Measurements from ENCODE around the gene SPANXN5.
"Not testable (repeated sequence)": the region's sequence is repeated elsewhere in the genome, so short reads cannot be mapped to it uniquely, and the experiment has no call there.

The SPANXN5 gene, protein sequence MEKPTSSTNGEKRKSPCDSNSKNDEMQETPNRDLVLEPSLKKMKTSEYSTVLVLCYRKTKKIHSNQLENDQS

GRCh38 chrX:52797327-52797726 is at the start of gene SPANXN5:
Gene SPANXN5 (minus strand): TSS chrX:52797427. CDS start chrX:52797348, 79 bp downstream.
- not testable (repeated sequence) for DNase-seq (ENCODE audit: low spot score)

DNA sequence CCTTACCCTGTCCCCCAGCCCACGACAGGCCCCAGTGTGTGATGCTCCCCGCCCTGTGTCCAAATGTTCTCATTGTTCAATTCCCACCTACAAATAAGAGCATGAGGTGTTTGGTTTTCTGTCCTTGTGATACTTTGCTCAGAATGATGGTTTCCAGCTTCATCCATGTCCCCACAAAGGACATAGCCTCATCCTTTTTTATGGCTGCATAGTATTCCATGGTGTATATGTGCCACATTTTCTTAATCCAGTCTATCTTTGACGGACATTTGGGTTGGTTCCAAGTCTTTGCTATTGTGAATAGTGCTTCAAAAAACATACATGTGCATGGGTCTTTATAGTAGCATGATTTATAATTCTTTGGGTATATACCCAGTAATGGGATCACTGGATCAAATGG is 46.4 kb upstream of the SPANXN5 start:
- DNase-seq (ENCODE audit: low spot score): not testable (repeated sequence)

DNA sequence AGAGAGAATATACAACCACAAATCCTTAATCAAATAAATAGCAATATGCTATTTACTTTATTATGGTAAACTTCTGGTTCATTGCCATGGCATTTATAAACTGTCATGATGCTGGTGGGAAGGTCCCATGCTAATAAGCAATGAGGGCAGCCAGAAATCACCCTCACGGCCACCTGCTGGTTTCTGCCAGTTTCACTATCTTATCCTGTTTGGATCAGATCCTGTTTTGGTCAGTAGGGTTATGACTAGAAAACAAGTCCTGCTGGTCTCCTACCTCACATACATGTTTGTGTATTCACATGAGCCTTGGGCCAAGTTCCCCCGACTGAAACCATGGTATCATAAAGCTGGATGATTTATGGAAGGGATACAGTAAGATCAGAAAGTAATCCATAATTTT is 41.9 kb upstream of the SPANXN5 start:
- DNase-seq (ENCODE audit: low spot score): no peak

DNA sequence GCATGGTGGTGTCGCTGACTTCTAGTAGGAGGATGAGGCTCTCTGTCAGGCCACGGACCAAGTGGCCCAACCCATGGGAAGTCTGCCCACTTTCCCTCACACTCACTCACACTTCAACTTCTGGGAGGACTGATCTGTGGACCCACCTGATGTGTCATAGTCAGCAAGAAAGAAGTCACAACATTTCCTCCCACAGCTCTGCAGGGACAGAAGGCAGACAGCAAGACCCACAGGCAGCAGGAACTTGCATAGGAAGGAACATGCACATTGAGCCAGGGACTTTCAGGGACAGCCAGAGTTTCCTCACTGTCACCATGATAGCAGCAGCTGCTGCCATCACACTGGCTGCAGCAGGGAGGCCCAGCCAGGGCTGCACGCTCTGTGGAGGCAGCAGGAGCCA is 33.3 kb upstream of the SPANXN5 start:
- DNase-seq (ENCODE audit: low spot score): no peak

- no peak for DNase-seq (ENCODE audit: low spot score)
Measured at GRCh38 chrX:52824608-52825007, 27.4 kb upstream of the SPANXN5 start.

DNA sequence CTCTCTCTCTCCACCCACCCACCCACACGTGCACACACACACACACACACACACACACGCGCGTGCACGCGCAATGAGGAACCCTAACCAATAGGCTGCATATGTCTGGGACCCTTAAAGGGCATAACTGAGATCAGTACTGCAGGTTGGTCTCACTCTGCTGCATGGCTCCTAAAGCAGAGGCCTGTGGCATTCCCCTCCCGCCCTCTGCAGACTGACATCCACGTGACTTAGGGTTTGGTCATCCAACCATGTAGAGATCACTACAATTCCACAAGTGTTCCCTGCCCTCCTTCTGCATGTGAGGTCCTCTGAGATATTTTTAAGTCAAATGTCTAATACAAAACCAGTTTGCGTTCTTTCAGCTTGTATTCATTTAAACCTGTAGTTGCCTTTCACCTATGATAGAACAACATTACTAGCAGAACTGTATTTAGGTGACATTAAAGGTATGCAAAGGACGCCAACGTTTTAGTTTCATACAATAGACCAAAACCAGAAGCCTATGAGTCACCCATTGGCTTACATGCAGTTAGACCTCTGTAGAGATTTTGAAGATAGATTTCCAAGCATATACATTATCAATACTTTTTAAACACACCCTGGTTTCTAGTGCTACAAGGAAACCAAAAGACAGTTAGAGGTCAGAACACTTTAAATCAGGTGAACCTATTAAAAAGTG is 24.0 kb upstream of the SPANXN5 start:
- DNase-seq (ENCODE audit: low spot score): no peak

GRCh38 chrX:52819788-52820187 is 22.6 kb upstream of the SPANXN5 start:
- no peak for DNase-seq (ENCODE audit: low spot score)

DNA sequence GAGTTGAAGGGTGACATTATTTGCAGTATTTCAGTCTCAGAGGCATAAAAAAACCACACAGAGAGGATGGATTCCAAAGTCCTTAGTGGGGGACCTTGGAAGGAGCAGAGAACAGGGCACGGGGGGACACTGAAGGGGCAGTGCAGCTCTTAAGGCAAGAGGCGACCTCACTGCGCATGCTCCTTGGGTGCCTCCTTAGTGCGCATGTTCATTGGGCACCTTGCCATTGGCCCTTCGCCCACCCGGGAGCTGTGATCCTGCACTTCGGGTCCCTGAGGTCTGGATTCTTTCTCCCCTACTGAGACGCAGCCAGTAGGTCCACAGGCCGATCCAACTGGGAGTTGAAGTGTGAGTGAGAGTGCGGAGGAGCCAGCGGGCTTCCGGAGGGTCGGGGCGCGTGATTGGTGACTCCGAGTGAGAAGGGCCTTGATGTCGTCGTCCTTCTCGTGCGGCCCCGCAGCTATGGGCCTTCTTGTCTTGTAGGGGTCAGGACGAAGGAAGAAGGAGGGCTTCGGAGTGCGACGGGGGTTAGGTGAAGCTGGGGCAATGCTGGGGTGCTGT is 13.9 kb upstream of the SPANXN5 start, which contains the start of gene XAGE5:
Gene XAGE5, plus strand, starts transcription at position 223 of the 561 bp plus-strand sequence. CDS start 1,280 bp downstream, outside the sequence.
- no peak for DNase-seq (ENCODE audit: low spot score)

- not testable (repeated sequence) for DNase-seq (ENCODE audit: low spot score)
Measured at GRCh38 chrX:52804876-52805275, 7.6 kb upstream of the SPANXN5 start.

DNA sequence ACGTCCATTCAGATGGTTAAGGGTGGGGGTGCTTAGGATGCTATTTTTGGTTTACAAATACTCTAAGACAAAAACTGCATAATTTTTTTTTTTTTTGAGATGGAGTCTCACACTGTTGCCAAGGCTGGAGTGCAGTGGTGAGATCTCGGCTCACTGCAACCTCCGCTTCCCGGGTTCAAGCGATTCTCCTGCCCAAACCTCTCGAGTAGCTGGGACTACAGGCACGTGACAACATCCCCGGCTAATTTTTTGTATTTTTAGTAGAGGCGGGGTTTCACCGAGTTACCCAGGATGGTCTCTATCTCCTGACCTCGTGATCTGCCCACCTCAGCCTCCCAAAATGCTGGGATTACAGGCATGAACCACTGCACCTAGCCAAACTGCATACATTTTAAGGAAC is 23.7 kb downstream of the SPANXN5 start:
- not testable (repeated sequence) for DNase-seq (ENCODE audit: low spot score)

- not testable (repeated sequence) for DNase-seq (ENCODE audit: low spot score)
Measured at GRCh38 chrX:52765983-52766382, 31.2 kb downstream of the SPANXN5 start.

- not testable (repeated sequence) for DNase-seq (ENCODE audit: low spot score)
Measured at GRCh38 chrX:52750952-52751351, 46.3 kb downstream of the SPANXN5 start, which contains the start of gene SSX2B. Gene SSX2B (plus strand): TSS chrX:52751252. CDS start chrX:52752681, 1,429 bp downstream.
